ENCODE results near the gene CERS6. TPM values are rescaled to one million over a fixed set of nuclear protein-coding genes. Genes with fewer than 3 reads are reported as not detected.
"Not testable (repeated sequence)": the region's sequence is repeated elsewhere in the genome, so short reads cannot be mapped to it uniquely, and the experiment has no call there.

The CERS6 gene
- total and polyA plus RNA-seq, 11 donors: 22.1 to 78.0 (median 62.2) TPM

GRCh38 chr2:168663993-168664392 lies 207.9 kb downstream of the CERS6 start:
- 70 to 84% (median 82%) methylated on average over 3 of the region's 3 CpGs for WGBS, 4 donors
- Histone ChIP-seq H3K4me1 (peaks cover 0 to 21% (median under 1%) of the 10 kb centered on the region in 12 donors), H3K9me3 (no peaks in the 10 kb centered on the region), H3K27me3 (no peaks in the 10 kb centered on the region), H3K4me3 (no peak overlapping the region), H3K27ac (no peak overlapping the region), H3K36me3 (no peaks in the 10 kb centered on the region)
- no peak for TF ChIP-seq CTCF (IDR thresholded peaks at IDR 0.05)
- no peak for TF ChIP-seq POLR2A (IDR thresholded peaks at IDR 0.05)
- no peak for ATAC-seq
- intact Hi-C loops (cut with DNase I): no loop called here
- no peak for DNase-seq

- intact Hi-C loops (cut with DNase I); ATAC-seq: not testable (repeated sequence)
- WGBS, 4 donors: 60 to 73% (median 70%) methylated on average over 3 of the region's 3 CpGs
These were observed 208.6 kb downstream of the CERS6 start for GRCh38 chr2:168664715-168665114.

GRCh38 chr2:168666339-168666738 lies 210.3 kb downstream of the CERS6 start:
- WGBS, 4 donors: 79 to 92% (median 81%) methylated on average over 1 of the region's 1 CpG
- Histone ChIP-seq H3K27me3 (no peaks in the 10 kb centered on the region), H3K27ac (no peak overlapping the region), H3K4me1 (peaks cover 0 to 25% (median under 1%) of the 10 kb centered on the region in 12 donors), H3K36me3 (no peaks in the 10 kb centered on the region), H3K9me3 (no peaks in the 10 kb centered on the region), H3K4me3 (no peak overlapping the region)
- DNase-seq (no peak), ATAC-seq (no peak)
- TF ChIP-seq CTCF (IDR thresholded peaks at IDR 0.05): no peak
- no peak for TF ChIP-seq POLR2A (IDR thresholded peaks at IDR 0.05)
- intact Hi-C loops (cut with DNase I): no loop called here

More at GRCh38 chr2:168664715-168665114, 208.6 kb downstream of the CERS6 start:
- not testable (repeated sequence) for H3K27me3 ChIP-seq, H3K9me3 ChIP-seq, H3K36me3 ChIP-seq, H3K4me3 ChIP-seq, H3K27ac ChIP-seq, DNase-seq
- peaks cover 0 to 25% (median under 1%) of the 10 kb centered on the region in 12 donors for H3K4me1 ChIP-seq

GRCh38 chr2:168667156-168667555 lies 211.1 kb downstream of the CERS6 start:
- 63 to 71% (median 65%) methylated on average over 3 of the region's 3 CpGs for WGBS, 4 donors
- no peak for TF ChIP-seq POLR2A (IDR thresholded peaks at IDR 0.05)
- TF ChIP-seq CTCF (IDR thresholded peaks at IDR 0.05): no peak

GRCh38 chr2:168669151-168669550 lies 213.1 kb downstream of the CERS6 start:
- H3K4me3 ChIP-seq: no peak overlapping the region
- DNase-seq (no peak), ATAC-seq (no peak)
- H3K9me3 ChIP-seq: no peaks in the 10 kb centered on the region
- H3K36me3 ChIP-seq: no peaks in the 10 kb centered on the region
- H3K4me1 ChIP-seq: peaks cover 0 to 27% (median 0%) of the 10 kb centered on the region in 12 donors
- no peak overlapping the region for H3K27ac ChIP-seq
- TF ChIP-seq CTCF (IDR thresholded peaks at IDR 0.05) (no peak), POLR2A (IDR thresholded peaks at IDR 0.05) (no peak)
- no peaks in the 10 kb centered on the region for H3K27me3 ChIP-seq
- intact Hi-C loops (cut with DNase I): no loop called here

More at GRCh38 chr2:168667156-168667555, 211.1 kb downstream of the CERS6 start:
- no peak overlapping the region for H3K27ac ChIP-seq
- no peaks in the 10 kb centered on the region for H3K9me3 ChIP-seq
- peaks cover 0 to 28% (median 0%) of the 10 kb centered on the region in 12 donors for H3K4me1 ChIP-seq
- no peak for ATAC-seq
- no peaks in the 10 kb centered on the region for H3K27me3 ChIP-seq
- H3K4me3 ChIP-seq: no peak overlapping the region
- DNase-seq: no peak
- intact Hi-C loops (cut with DNase I): no loop called here
- H3K36me3 ChIP-seq: no peaks in the 10 kb centered on the region
